Measurements from ENCODE around the gene INF2. TPM values are rescaled to one million over a fixed set of nuclear protein-coding genes. Genes with fewer than 3 reads are reported as not detected.

INF2 gene
- total and polyA plus RNA-seq, 2 donors (not counting 3 experiments of a cell fraction or from before 2014, with no cell fraction given) = 55.3 to 124 TPM

- DNase-seq (ENCODE audit: low read depth, low spot score) (no peak), FAIRE-seq (no peak)
- Histone ChIP-seq H3K36me3 (ENCODE audit: control insufficient read depth in 2 of 2, extremely low read depth in 1 of 2, insufficient read depth in 2 of 2, low read length in 2 of 2) (peaks cover 15 to 52% of the 10 kb centered on the region in 2 experiments), H3K9me1 (replicated peaks; ENCODE audit: control insufficient read depth, extremely low read depth, insufficient read depth, low read length) (no peaks in the 10 kb centered on the region), H3K27me3 (ENCODE audit: control insufficient read depth in 2 of 2, insufficient read depth in 2 of 2, low read length in 2 of 2) (no peaks in the 10 kb centered on the region), H3K9ac (replicated peaks; ENCODE audit: extremely low read depth, insufficient read depth, low read length) (no peak overlapping the region), H3K4me2 (ENCODE audit: insufficient read depth, low read length) (no peak overlapping the region), H3K4me1 (ENCODE audit: control insufficient read depth, extremely low read depth, insufficient read depth, low read length) (no peaks in the 10 kb centered on the region), H4K20me1 (replicated peaks; ENCODE audit: control insufficient read depth, extremely low read depth, insufficient read depth, low read length) (no peaks in the 10 kb centered on the region), H3K4me3 (replicated peaks in 1 of 3; ENCODE audit: insufficient read depth in 1 of 3, low read depth in 1 of 3, low read length in 3 of 3) (no peak overlapping the region), H3K27ac (ENCODE audit: insufficient read depth, low read depth, low read length) (no peak overlapping the region), H3K9me3 (replicated peaks; ENCODE audit: control insufficient read depth, insufficient read depth, low read length) (no peaks in the 10 kb centered on the region), H3K79me2 (ENCODE audit: control insufficient read depth, insufficient read depth, low read length) (no peaks in the 10 kb centered on the region), H2AFZ (ENCODE audit: low read depth, low read length) (no peak overlapping the region)
- no TSS peak for BruUV-seq (replicated peaks)
- intact Hi-C loops (cut with micrococcal nuclease) (no loop called here), dilution Hi-C loops (cut with MboI; ENCODE audit: extremely low pct_ligation_motif_present, low sequenced_read_pairs) (no loop called here)
- TF ChIP-seq MYC (IDR thresholded peaks at IDR 0.05; ENCODE audit: low read depth, low read length) (no peak), CTCF (IDR thresholded peaks at IDR 0.05; ENCODE audit: extremely low read depth in 1 of 2, insufficient read depth in 1 of 2, low read depth in 1 of 2, low read length in 2 of 2) (no peak), JUN (IDR thresholded peaks at IDR 0.05; ENCODE audit: borderline replicate concordance, insufficient read depth, insufficient read length, low read depth) (no peak), GATA2 (IDR thresholded peaks at IDR 0.05; ENCODE audit: insufficient read depth, insufficient read length, low read depth, low read length) (no peak), FOS (IDR thresholded peaks at IDR 0.05; ENCODE audit: borderline replicate concordance, insufficient read depth, low read length) (no peak), POLR2A (IDR thresholded peaks at IDR 0.05; ENCODE audit: low read depth, low read length) (no peak), EZH2 (IDR thresholded peaks at IDR 0.05; ENCODE audit: borderline replicate concordance, low read depth, low read length, severe bottlenecking) (no peak), POLR2AphosphoS5 (IDR thresholded peaks at IDR 0.05; ENCODE audit: insufficient read depth, low read depth, low read length) (no peak), MAX (IDR thresholded peaks at IDR 0.05; ENCODE audit: insufficient read depth, insufficient read length) (no peak)
- CTCF ChIA-PET = no interaction called here
- POLR2A ChIA-PET = no interaction called here
Observed at GRCh38 chr14:104714066-104714465, 24.6 kb downstream of the INF2 start.

Measured in endothelial cell of umbilical vein (primary cell).